HL-60 (cell line): ENCODE results near the gene CEP128.

Experiments
- POLR2AphosphoS5 ChIP-seq: IDR thresholded peaks from 2 replicates; pipeline ENCODE4 v1.6.1; 2012; ENCODE audit warnings: low read depth
- TF ChIP-seq, protein P1 (sequence below): IDR thresholded peaks from one replicate; pipeline ENCODE4 v1.5.1; 2011; ENCODE audit warnings: low read length, control low read depth, inconsistent platforms; ENCODE audit not compliant: insufficient read depth
- TF ChIP-seq, protein P2 (sequence below): IDR thresholded peaks from 2 replicates; pipeline ENCODE4 v1.6.1; 2012; ENCODE audit warnings: low read depth; ENCODE audit not compliant: insufficient replicate concordance

DNA sequence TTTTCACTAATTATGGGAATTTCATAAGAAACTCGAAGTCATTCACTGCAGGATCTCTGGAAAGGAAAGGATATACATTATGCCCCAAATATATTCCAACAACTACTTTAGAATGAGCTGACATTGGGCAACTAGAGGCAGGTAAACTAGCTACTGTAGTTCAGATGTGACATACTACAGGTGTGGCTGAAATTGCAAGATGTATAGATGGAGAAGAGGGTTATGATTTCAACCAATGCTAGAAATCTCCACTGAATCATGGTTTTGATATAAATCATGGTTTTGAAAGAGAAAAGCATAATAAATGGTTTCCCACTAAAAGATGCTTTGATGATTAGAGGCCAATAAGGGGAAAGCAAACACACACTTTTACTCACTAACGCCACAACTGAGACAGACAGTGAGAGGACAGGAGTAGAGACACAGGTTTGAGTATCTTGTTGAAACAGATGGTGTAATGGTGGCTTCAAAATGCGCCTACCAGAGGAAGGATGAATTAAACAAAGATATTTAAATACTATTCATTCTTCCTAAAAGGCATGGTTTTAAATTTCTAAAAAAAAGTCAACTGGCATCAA, 434.2 kb downstream of the CEP128 start:
- TF ChIP-seq, protein P1, sequence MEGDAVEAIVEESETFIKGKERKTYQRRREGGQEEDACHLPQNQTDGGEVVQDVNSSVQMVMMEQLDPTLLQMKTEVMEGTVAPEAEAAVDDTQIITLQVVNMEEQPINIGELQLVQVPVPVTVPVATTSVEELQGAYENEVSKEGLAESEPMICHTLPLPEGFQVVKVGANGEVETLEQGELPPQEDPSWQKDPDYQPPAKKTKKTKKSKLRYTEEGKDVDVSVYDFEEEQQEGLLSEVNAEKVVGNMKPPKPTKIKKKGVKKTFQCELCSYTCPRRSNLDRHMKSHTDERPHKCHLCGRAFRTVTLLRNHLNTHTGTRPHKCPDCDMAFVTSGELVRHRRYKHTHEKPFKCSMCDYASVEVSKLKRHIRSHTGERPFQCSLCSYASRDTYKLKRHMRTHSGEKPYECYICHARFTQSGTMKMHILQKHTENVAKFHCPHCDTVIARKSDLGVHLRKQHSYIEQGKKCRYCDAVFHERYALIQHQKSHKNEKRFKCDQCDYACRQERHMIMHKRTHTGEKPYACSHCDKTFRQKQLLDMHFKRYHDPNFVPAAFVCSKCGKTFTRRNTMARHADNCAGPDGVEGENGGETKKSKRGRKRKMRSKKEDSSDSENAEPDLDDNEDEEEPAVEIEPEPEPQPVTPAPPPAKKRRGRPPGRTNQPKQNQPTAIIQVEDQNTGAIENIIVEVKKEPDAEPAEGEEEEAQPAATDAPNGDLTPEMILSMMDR, result no peak
- TF ChIP-seq, protein P2, sequence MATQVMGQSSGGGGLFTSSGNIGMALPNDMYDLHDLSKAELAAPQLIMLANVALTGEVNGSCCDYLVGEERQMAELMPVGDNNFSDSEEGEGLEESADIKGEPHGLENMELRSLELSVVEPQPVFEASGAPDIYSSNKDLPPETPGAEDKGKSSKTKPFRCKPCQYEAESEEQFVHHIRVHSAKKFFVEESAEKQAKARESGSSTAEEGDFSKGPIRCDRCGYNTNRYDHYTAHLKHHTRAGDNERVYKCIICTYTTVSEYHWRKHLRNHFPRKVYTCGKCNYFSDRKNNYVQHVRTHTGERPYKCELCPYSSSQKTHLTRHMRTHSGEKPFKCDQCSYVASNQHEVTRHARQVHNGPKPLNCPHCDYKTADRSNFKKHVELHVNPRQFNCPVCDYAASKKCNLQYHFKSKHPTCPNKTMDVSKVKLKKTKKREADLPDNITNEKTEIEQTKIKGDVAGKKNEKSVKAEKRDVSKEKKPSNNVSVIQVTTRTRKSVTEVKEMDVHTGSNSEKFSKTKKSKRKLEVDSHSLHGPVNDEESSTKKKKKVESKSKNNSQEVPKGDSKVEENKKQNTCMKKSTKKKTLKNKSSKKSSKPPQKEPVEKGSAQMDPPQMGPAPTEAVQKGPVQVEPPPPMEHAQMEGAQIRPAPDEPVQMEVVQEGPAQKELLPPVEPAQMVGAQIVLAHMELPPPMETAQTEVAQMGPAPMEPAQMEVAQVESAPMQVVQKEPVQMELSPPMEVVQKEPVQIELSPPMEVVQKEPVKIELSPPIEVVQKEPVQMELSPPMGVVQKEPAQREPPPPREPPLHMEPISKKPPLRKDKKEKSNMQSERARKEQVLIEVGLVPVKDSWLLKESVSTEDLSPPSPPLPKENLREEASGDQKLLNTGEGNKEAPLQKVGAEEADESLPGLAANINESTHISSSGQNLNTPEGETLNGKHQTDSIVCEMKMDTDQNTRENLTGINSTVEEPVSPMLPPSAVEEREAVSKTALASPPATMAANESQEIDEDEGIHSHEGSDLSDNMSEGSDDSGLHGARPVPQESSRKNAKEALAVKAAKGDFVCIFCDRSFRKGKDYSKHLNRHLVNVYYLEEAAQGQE, result no peak
- no peak for TF ChIP-seq POLR2AphosphoS5
